HG03558 (cell line): ENCODE data around the gene CHST12.

Experiments
- ATAC-seq: cut with Tn5 transposase; IDR thresholded peaks from one replicate; pipeline ENCODE4 v1.9.1; 2021; ENCODE audit warnings: moderate number of reproducible peaks; ENCODE audit not compliant: unreplicated experiment; ENCODE audit errors: extremely low read depth

Gene CHST12

DNA sequence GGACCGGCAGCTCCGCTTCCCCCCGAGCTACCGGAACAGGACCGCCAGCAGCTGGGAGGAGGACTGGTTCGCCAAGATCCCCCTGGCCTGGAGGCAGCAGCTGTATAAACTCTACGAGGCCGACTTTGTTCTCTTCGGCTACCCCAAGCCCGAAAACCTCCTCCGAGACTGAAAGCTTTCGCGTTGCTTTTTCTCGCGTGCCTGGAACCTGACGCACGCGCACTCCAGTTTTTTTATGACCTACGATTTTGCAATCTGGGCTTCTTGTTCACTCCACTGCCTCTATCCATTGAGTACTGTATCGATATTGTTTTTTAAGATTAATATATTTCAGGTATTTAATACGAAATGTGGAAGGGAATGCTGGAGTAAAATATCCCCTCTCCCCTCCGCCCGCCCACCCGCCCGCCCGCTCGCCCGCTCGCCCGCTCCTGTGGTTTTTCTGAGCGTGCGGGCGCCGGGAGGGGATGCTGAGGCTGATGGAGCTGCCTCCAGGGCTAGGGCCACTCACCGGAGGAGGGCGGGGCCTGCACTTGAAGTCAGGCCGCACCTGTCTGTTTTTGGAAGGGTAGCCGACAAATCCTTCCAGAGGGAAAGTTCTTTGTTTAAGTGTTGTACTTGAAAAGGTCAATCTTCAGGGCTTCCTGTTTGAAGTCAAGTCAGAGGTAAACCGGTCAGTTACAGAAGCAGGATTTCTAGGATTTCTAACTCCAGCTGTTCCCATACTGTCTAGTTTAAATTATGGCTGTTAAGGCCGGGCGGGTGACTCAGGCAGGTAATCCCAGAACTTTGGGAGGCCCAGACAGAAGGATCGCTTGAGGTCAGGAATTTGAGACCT lies 30.5 kb downstream of the CHST12 start:
- no peak for ATAC-seq

DNA sequence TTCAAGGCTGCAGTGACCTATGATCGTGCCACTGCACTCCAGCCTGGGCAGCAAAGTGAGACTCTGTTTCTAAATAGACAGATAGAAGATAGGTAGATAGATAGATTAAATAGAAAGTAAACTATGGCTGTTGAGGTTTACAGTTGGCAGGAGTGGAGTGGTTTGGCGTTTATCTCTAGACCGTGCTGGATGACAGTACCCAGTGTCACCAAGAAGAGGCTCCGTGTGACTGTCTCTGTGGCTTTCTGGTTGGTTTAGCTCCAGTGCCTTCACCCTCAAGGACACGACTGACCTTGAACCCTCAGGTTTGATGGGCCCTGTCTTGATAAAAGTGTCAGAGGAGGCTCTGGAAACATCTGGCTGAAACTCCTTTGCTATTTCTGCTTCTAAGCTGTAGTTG lies 31.7 kb downstream of the CHST12 start:
- ATAC-seq, result no peak

DNA sequence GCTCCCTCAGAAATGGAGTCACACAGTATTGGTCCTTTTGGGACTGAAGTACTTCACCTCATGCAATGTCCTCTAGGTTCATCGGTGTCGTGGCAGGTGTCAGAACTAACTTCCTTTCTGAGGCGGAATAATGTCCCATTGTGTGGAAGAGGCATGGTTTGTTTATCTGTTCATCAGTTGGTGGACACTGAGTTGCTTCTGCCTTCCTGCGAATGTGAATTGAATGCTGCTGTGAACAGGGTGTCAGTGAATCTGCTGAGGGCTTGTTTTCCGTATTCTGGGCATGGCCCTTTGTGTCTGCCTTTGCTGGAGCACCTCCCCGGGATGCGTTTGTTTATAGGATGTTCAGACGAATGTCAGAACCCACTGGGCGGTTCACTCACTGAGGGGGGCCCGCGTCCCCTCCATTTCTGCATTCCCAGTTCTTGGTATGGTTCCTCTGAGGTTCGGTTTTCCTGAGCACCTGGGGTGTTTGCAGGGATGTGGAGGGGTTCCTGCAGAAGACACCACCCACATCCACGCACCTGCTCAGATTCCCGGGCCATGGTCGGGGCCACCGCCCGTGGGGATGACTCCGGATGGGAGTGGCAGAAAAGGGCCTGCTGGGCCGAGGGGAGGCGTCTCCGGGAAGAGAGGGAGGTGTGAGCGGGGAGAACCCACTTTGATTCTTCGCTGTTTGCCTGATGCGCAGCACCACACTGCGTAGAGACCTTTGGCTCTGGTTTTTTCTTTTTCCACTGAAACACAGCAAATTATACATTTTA lies 33.1 kb downstream of the CHST12 start:
- no peak for ATAC-seq

DNA sequence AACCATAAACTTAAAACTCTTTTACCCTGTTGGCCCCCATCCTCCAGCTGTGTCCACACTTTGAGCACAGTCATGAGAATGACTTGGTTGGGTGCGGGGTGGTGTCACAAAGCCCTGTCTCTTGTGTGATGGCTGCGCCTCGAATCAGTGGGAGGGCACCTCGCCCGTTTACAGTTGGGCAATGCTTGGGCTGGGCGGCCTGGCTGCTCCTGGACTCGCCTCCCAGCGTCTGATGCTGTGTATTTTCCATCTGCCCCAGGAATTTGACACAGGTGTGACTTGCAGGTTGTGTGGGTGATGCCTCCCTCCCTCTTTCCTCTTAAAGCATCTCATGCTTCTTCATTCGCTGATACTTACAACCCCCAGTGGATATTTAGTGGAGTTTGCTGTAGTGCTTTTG lies 33.7 kb downstream of the CHST12 start:
- no peak for ATAC-seq

DNA sequence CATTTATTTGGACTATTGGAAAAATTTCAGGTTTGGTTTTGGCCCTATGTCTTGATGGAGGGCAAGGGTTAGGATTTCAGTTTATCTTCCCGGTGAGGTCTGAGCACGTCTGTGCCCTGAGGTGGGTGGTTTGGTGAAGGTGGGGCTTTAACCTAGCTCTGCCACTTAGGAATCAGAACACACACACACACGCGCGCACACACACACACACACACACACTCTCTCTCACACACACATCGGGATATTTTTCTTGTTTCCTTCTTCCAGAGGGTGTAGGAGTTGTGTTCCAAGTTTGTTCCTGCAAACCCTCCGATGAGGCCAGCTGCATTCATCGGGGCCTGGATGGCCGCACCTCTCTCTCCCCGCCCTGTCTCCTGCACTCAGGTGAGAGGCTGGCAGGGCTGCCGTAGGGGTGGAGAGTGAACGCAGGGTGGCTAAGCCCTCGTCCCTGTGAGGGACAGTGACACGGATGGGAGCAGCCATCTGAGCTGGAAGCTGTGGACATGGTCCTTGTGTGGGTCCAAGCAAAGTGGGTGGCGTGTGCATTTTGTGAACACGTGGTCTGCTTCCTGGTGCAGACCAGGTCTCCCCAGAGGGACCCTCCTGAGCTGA lies 34.2 kb downstream of the CHST12 start:
- no peak for ATAC-seq

DNA sequence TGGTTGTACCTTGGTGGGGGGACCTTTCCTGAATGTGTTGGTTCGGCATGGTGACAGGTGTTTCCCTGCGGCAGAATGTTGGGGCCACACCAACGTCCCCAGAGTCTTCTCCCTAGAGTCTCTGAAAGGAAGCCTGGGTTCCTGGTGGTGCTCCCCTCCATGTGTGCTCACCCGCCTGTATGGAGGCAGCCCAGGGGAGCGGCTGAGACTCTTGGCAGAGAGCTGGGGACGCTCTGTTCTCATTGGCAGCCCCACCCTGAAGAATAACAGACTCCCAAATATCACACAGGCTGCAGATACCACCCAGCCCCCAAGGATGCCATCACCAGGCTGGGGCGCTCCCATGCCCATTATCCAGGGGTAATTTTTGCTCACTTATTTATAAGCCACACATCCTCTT lies 34.8 kb downstream of the CHST12 start:
- no peak for ATAC-seq

DNA sequence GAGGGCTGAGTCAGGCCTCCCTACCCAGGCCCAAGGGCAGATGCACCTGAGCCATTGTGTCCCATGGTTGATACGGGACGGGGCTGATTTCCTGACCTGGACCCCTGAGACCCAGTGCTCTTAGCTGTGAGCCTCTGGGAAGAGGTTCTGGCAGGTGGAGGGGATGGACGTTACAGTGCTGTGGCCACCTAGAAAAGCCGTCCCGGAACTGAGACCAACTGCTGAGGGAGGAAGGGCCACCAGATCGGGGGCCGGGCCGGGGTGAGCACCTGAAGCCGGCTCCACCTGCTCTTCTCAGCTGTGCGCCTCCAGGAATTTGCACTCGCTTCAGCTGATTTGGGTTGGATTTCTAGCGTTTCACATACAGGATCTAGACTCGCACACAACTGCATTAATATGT lies 35.4 kb downstream of the CHST12 start:
- no peak for ATAC-seq

DNA sequence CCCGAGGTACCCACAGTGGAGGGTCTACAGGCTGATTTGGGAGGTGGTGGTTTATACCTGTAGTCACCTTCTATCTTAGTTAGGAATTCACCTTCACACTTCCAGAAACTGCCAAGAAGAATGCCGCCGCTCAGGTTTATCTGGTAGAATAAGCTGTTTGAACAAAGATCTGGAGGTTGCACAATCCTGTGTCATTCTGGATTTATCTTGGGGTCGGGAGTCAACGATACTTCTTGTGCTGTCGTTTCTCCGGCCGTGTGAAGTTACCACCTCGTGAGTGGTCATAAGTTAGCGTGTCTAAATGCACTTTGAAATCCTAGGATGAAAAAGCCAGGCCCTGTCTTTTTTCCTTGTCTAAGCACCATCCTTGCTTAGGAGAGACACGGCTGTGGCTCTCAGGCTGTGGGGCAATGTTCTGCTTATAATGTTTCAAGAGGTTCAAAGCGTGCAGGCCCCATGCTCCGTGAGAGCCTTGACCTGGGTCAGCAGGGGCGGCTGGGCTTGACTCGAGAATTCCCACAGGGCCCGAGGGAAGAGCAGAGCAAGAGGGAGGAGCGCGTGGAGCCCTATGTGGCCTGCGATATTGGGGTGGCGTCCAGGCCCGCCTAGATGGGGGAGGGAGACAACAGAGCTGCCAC lies 37.3 kb downstream of the CHST12 start:
- ATAC-seq, result no peak

DNA sequence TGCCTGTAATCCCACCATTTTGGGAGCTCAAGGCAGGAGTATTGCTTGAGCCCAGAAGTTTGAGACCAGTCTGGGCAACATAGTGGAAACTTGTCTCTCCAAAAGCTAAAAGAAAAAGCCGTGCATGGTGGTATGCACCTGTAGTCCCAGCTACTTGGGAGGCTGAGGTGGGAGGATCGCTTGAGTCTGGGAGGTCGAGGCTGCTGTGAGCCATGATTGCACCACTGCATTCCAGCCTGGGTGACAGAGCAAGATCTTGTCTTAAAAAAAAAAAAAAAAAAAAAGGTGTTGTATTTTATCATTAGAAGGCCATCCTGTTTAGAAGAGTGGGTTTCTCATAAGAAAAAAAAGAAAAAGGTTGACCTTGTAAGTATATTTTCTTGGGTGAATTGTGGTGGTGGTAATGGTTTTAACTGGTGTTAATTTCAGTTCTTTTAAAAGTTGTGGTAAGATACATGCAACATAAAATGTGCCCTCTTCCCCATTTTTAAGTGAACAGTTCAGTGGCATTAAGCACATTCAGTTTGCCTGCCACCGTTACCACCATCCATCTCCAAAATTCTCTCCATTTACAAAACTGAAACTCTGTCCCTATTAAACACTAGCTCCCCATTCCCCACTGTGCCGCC lies 38.1 kb downstream of the CHST12 start:
- ATAC-seq, result no peak

DNA sequence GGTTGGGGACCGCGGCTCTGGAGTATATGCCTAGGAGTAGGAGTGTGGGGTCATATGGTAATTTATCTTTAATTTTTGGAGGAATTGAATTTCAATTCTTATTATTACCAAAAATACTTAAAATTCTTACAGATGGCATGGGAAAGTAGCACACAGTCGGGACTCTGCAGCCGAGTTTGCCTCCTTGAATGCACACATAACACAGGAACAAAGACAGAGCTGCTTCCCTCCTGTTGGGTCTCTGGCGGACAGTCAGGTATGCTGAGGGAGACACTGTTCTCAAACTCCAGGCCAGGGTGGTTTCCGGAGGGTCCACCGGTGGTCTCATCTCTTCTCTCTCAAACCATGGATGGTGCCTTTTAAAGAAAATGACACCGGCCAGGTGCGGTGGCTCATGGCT lies 40.1 kb downstream of the CHST12 start:
- ATAC-seq, result no peak

DNA sequence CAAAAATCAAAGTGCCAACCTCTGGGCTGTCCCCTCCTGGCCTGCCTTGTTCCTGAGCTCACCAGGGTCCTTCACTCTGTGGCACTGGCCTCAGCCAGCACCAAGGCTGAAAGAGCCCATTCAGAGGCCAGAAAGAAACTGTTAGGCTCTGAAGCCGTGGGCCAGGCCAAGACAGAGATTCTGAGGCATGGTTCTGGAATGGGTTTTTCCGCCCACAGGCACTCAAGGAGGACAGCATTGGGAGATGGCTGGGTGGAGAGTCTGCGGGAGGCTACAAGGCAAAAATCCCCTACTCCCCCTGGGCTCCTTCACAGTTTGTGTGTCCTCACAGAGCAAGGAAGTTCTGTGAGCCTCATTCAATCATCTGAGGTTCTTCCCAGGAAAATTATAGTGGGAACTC lies 41.1 kb downstream of the CHST12 start:
- ATAC-seq, result no peak

DNA sequence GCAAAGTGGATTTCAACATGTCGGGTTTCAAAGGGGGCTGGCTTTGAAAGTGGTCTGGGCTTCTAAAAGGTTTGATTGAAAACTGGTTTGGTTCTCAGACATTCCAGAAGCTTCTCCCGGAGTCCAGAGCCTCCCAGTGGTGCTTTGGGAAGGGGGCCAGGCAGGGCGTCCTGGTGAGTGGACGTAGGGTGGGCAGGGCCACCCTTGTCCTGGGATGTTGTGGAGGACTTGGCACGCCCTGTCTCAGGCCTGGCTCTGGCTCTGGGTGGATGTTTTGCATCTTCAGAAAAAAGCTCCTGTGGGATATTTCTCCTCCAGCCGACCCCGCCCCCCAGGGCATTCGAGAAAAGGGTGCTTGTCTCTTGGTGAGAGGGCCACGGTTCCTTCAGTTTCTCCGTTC lies 41.6 kb downstream of the CHST12 start:
- no peak for ATAC-seq

DNA sequence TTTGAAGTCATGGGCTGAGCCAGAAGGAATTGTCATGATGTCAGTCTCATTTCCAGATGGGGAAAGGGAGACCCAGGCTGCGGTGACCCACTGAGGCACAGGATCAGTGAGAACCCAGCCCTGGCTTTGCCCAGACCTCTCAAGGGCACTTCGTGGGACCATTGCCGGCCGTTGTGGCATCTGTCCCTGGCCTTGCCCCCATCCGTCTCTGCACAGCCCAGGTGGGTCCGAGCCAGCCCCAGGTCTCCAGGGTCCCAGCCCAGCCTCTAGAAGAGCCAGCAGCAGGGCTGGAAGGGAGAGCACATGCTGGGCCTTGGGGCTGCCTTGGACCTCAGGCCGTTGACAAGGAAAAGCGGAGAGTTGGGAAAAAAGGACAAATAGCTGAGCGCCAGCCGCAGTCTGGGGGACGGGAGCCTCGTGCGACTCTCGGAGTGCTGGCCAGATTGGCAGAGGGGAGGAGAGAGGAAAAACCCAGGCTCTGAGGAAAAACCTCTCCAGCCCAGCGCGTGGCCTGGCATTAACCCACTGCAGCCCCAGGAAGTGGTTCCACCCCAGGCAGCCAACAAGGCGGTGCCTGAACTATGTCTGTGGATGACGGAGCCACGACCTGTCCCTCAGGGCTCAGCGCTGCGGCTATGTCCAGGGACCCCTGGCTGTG lies 42.6 kb downstream of the CHST12 start:
- ATAC-seq, result no peak

DNA sequence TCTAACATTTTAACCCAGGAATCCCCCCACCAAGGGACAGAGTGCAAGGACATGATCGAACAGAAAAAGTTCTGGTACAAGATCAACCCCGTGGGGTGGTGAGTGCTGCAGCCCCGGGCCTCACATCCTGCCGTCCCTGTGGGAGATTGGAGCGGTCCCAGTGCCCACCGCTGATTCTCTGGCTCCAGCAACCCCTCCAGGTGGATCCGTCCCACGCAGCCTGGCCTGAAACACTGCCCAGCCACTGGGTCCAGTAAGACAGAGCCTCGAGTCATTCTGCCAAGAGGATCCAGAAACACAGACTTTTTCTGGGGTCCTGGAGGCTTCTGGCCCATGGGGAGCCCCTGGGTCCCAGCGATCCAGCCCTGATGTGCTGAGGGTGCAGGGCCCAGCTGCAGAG lies 43.3 kb downstream of the CHST12 start:
- ATAC-seq, result no peak

DNA sequence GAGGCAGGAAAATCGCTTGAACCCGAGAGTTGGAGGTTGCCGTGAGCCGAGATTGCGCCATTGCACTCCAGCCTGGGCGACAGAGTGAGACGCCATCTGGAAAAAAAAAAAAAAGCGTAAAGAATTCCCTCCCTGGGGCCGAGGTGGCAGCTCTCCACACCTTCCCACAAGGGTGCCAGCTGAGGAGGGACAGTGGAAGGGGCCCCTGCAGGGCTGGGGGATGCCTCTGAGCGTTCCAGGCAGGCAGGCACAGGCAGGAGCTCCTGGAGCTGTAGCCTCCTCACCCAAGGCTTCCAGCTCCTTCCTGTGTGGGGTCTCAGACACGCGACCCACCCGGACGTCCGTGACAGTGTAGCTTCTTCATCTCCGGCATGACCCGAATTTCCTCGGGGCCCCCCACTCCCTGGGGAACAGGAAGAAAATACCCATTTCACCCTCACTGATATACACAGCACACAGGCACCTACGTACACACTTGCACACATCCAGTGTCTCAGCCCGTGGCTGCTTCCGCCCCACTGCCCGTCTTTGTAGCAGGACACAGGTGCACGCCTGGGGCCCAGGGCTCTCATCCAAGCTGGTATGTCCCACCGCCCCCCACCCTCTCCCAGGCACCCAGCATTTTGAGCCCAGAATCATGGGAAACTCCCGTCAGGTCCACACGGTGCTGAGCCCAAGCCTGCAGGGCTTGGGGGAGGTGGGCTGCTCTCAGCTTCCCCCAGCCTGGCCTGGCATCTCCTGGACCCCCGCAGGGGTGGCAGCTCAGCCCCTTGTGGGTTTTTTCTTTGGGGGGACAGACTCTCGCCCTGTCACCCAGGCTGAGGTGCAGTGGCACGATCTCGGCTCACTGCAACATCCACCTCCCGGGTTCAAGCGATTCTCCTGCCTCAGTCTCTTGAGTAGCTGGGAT lies 47.0 kb downstream of the CHST12 start:
- no peak for ATAC-seq

DNA sequence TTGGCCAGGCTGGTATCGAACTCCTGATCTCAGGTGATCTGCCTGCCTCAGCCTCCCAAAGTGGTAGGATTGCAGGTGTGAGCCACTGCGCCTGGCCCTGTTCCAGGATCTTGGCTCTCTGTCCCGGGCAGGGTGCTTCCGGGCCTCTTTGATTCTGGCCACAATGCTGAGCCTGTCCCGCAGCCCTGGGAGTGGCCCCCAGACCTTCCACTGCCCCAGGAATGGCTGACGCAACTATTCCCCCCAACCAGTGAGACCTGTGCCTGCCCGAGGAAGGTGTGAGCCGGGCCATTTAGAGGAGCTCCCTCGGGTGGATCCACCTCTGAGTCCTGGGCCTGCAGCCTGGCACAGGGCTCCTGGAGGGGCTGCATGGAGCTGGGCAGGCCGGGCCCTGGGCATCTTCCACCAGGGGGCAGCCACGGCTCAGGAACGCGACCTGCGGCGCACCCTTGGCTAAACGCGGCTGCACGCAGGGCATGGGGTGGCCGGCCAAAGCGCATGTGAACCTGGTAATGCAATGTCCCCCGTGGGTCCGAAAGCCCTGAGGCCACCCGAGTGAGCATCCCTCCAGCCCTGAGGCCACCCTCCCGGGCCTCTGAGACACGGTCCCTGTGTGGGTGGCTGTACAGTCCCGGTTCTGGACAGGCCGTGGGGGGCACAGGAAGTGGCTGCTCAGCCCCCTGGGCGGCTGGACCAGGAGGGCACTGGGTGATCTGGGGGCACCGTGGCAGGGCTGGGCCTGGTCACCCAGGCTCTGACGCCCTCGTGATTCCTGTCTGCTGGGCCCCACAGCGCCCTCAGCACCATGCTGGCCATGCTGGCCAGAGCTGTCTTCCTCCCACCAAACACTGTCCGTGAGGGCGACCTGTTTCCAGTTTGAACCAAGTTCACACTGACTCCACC lies 48.0 kb downstream of the CHST12 start:
- no peak for ATAC-seq

DNA sequence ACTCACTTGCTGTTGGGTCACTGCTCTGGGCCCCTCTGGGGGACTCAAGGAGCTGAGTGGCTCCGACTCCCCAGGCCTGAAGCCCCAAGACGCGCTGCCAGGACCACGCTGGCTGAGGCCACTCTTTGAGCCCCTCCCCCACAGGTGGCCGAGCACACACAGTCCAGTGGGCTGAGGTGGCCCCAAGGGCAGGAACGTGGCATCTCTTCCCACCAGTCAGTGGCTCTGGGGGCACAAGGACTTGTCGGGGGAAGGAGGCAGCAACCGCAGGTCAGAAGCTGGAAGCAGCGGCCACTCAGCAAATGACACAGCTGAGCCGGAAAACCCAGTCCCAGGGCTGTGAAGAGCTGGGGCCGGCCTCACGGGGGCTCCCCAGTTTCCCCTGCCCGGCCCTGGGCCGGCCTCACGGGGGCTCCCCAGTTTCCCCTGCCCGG lies 48.7 kb downstream of the CHST12 start:
- ATAC-seq, result no peak
